ENCODE measurements around the gene HNRNPA0. TPM values are rescaled to one million over a fixed set of nuclear protein-coding genes. Genes with fewer than 3 reads are reported as not detected.

The HNRNPA0 gene
- total and polyA plus RNA-seq, 2 donors (not counting 3 experiments of a cell fraction or from before 2014, with no cell fraction given) = 16.0 to 37.5 TPM

- Histone ChIP-seq H3K4me1 (ENCODE audit: control insufficient read depth, extremely low read depth, insufficient read depth, low read length) (peaks cover 40% of the 10 kb centered on the region), H3K4me2 (ENCODE audit: insufficient read depth, low read length) (peak overlapping the region; percentile 95), H3K27me3 (ENCODE audit: control insufficient read depth in 2 of 2, insufficient read depth in 2 of 2, low read length in 2 of 2) (no peaks in the 10 kb centered on the region), H3K9me1 (replicated peaks; ENCODE audit: control insufficient read depth, extremely low read depth, insufficient read depth, low read length) (no peaks in the 10 kb centered on the region), H3K79me2 (ENCODE audit: control insufficient read depth, insufficient read depth, low read length) (no peaks in the 10 kb centered on the region), H3K9ac (replicated peaks; ENCODE audit: extremely low read depth, insufficient read depth, low read length) (no peak overlapping the region), H2AFZ (ENCODE audit: low read depth, low read length) (no peak overlapping the region), H3K4me3 (replicated peaks in 1 of 3; ENCODE audit: insufficient read depth in 1 of 3, low read depth in 1 of 3, low read length in 3 of 3) (no peak overlapping the region), H3K9me3 (replicated peaks; ENCODE audit: control insufficient read depth, insufficient read depth, low read length) (no peaks in the 10 kb centered on the region), H3K36me3 (ENCODE audit: control insufficient read depth in 2 of 2, extremely low read depth in 1 of 2, insufficient read depth in 2 of 2, low read length in 2 of 2) (no peaks in the 10 kb centered on the region), H4K20me1 (replicated peaks; ENCODE audit: control insufficient read depth, extremely low read depth, insufficient read depth, low read length) (no peaks in the 10 kb centered on the region), H3K27ac (ENCODE audit: insufficient read depth, low read depth, low read length) (no peak overlapping the region)
- TF ChIP-seq CTCF (IDR thresholded peaks at IDR 0.05; ENCODE audit: extremely low read depth in 1 of 2, insufficient read depth in 1 of 2, low read depth in 1 of 2, low read length in 2 of 2) (no peak), POLR2AphosphoS5 (IDR thresholded peaks at IDR 0.05; ENCODE audit: insufficient read depth, low read depth, low read length) (no peak), JUN (IDR thresholded peaks at IDR 0.05; ENCODE audit: borderline replicate concordance, insufficient read depth, insufficient read length, low read depth) (no peak), FOS (IDR thresholded peaks at IDR 0.05; ENCODE audit: borderline replicate concordance, insufficient read depth, low read length) (no peak), MAX (IDR thresholded peaks at IDR 0.05; ENCODE audit: insufficient read depth, insufficient read length) (no peak), MYC (IDR thresholded peaks at IDR 0.05; ENCODE audit: low read depth, low read length) (no peak), POLR2A (IDR thresholded peaks at IDR 0.05; ENCODE audit: low read depth, low read length) (no peak), GATA2 (IDR thresholded peaks at IDR 0.05; ENCODE audit: insufficient read depth, insufficient read length, low read depth, low read length) (no peak), EZH2 (IDR thresholded peaks at IDR 0.05; ENCODE audit: borderline replicate concordance, low read depth, low read length, severe bottlenecking) (no peak)
- POLR2A ChIA-PET = interaction anchor here (1.4 kb wide), 1 partner anchor 12 kb away, joined by 3 read pairs; no protein-coding TSS in a partner anchor
- dilution Hi-C loops (cut with MboI; ENCODE audit: extremely low pct_ligation_motif_present, low sequenced_read_pairs) = no loop called here
- CTCF ChIA-PET = interaction anchor here (1.0 to 8.7 kb wide), 13 partner anchors 9 to 107 kb away, joined by 3 to 226 read pairs (median 9); partner anchors contain the start of gene HNRNPA0
- FAIRE-seq (no peak), DNase-seq (ENCODE audit: low read depth, low spot score) (no peak)
- intact Hi-C loops (cut with micrococcal nuclease) = loop anchor here (1.0 to 5.0 kb wide), 3 partner anchors 16 to 174 kb away; no protein-coding TSS in a partner anchor
- no TSS peak for BruUV-seq (replicated peaks)
Observed at GRCh38 chr5:137736496-137736895, 17.7 kb downstream of the HNRNPA0 start.
